GM19372 (cell line): Measurements from ENCODE around the gene DNMT3A.
A peak's percentile ranks its signal among the peaks of the same experiment; 100 is the strongest.

Experiments
- ATAC-seq: cut with Tn5 transposase; IDR thresholded peaks from one replicate; pipeline ENCODE4 v1.9.1; 2021; ENCODE audit warnings: mild to moderate bottlenecking, low read depth, moderate library complexity; ENCODE audit not compliant: unreplicated experiment

DNMT3A gene

GRCh38 chr2:25328152-25329085 is 13.3 kb downstream of the DNMT3A start:
- ATAC-seq, result no peak

GRCh38 chr2:25326326-25327013 is 15.3 kb downstream of the DNMT3A start:
- ATAC-seq, result no peak

DNA sequence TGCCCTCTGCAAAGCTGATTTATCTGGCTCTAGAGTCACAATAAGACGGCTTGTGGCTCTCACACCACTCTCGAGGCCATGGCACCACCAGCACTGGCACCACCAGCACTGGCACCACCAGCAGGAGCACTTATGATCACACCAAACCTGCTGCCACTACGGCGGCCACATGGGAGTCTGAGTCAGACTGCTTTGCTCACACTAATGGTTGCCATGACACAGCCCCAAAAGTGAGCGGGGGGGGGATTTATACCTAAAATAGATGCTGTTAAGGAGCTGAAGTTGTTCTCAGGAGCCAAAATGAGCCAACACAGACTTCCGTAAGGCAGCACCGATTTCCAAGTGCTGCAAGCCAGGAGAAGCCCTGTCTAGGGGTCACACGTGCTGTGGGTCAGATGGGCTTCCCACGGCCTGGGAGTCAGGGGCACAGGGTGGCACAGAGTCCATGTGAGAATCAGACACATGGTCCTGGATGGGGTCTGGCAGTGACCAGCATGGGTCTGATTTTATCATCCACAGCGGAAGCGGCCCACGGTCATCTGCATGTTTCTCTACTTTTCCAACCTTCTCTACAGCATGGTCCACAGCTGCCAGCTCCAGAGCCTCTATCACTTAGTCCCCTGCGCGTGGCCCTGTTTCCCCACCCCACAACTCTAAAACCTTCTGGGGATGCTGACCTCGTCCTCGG is 16.7 kb downstream of the DNMT3A start:
- ATAC-seq, result no peak

DNA sequence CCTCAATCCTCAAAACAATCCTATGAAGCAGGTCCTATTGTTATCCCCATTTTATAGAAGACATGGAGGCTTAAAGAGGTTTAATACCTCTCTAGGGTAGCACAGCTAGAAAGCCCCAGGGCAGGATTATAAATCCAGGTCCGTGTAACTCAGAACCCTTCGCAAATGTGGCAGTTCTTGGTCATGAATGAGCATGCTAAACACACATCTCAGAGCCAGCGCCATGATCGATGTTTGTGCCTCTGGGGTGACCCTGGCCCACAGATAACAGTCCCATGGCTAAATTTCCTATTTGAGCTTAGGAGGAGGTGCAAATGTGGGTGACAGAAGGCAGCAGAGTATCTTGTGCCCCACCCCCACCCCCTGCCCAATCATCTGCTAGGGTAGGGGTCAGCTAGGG is 17.5 kb downstream of the DNMT3A start:
- no peak for ATAC-seq

DNA sequence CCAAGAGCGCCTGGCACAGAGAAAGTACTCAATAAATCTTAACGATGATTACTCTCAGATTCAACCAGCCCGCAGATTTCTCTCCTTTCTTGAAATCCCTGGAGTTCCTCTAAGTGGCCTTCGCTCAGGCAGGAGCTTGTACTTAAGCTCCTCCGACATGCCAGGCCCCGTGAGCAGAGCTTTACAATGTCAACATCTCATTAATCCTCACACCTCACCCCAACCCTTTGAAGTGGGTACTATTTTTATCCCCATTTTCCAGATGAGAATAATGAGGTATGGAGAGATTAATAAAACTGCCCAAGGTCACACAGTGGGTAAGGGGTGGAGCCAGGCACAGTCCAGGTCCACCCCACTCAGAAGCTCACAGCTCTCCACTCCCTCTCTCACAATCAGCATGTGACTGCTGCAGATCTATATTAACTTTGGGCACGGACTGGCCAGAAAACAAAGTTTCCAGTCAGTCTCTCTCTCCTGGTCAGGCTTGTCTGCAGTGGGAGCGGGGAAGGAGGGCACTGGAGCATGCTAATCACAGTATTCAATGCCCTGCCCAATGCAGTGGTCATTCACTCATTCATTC is 18.0 kb downstream of the DNMT3A start:
- ATAC-seq, result no peak

GRCh38 chr2:25323042-25323514 is 18.6 kb downstream of the DNMT3A start:
- no peak for ATAC-seq

GRCh38 chr2:25322312-25322711 is 19.4 kb downstream of the DNMT3A start:
- ATAC-seq, result no peak

DNA sequence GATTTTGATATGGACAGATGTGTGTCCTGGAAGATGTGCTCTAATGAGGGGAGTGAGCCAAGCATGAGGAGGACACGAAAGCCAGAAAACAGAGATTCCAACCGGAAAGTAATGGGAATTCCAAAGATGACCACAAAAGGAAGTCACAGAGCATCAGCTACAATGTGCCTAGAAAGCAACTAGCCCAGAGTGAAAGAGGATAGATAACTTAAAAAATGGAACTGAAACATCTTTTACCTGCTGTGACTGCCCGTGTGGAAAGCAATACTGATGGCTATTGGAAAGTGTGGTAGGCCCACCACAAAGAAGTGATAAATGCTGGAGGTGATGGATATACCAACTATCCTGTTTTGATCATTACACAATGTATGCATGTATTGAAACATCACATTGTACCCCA is 21.6 kb downstream of the DNMT3A start:
- ATAC-seq, result no peak

DNA sequence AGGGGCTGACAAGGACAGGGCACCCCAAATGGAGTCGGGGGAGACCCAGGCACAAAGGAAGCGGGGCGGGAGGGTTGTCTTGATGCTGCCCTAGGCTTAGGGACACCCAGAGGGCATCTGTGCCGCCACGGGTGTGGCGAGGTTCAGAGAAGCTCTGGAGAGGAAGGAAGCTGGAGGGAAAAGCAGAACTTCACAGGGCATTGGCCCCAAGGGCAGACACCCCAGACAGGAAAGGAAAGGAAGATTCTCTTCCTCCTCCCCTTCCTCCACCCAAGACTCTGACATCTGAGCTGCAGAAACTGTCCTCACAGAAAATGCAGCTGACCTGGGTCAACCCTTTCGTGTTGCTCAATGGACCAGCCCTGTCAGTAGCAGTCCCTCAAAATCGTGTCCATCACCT is 25.6 kb downstream of the DNMT3A start:
- no peak for ATAC-seq

DNA sequence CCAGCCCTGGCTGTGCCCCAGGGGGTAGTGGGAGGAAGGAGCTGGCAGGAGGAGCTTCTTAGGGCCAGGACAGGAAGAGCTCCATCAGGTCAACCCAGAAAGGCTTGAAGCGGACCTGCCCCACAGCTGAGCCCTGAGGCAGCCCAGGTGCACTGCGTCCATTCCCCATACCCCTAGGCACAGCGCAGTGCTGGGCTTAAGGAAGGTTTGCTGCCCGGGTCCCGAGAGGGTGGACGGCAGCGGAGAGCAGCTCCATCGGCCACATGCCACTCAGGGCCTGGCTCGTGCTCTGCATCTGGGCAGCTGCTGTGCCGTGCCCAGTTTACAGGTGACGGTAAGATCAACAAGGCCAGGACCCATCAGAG is 26.4 kb downstream of the DNMT3A start:
- ATAC-seq, result no peak

DNA sequence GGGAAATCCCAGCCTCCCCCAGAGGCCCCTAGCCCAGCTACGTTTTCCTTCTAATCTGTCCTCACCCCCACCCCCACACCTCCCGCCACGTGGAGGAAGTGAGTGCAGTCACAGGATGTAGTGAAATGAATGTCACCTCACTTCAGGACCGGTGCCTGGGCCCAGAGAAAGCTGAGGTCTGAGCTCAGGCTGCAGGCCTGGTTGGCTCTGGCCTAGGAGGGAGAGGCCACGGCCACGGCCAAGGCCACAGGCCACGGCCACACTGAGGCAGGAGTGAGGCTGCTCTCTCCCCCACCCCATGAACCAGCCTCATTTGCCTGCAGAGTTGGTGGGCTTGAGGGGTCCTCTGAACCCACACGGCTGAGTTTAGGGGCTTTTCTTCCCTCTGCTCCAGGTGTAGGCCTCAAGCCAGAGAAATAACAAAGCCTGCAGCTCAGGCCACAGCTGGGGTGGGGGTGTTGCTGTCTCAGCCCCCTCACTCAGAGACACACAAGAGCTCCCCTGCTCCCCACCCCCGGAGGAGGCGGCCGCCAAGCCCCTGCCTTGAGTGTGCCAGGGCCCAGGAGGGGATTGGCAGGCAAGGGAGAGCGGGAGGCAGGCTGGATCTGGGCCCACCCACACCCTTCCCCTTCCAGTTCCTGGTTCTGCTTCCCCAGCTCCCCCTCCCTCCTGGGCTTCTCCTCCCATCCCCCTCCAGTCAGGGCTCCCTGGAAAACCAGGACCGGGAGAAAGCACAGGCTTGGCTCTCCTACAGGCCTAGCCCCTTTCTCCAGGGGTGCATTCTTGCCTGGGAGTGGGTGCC is 27.0 kb downstream of the DNMT3A start:
- ATAC-seq, result peak; percentile 68

DNA sequence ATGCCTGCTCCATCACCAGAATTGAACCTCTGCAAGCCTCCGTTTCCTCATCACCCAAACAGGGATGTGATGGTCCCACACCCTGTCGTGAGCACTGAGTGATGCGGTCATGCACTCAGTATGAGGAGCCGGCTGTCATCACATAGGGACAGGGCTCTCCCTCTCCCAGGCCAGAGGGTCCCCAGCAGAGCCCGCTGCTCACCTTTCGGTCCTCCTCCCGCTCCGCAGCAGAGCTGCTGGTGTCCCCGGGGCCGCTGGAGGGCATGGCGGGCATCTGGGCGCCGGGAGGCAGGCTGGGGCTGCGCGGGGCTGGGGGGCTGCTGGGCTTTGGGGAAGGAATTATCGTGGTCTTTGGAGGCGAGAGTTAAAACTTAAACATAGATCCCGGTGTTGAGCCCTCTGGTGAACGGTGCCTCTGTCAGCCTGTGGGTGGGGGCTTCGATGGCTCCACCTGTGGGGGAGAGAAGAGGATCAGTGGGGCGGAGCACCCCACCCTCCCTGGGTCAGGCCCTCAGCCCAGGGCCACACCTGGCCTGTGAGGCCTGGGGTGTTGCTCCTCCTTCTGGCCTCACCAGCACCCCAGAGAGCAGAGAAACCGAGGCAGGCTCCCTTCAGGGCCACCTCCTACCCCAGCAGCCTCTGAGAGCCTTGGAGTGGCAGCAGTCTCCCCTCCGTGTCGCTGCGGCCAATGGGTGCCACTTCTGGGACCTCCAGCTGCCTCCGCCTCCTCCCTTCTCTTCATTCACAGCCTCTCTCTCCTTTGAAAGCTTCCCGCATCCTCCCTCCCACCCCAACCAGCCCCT is 27.8 kb downstream of the DNMT3A start:
- no peak for ATAC-seq

DNA sequence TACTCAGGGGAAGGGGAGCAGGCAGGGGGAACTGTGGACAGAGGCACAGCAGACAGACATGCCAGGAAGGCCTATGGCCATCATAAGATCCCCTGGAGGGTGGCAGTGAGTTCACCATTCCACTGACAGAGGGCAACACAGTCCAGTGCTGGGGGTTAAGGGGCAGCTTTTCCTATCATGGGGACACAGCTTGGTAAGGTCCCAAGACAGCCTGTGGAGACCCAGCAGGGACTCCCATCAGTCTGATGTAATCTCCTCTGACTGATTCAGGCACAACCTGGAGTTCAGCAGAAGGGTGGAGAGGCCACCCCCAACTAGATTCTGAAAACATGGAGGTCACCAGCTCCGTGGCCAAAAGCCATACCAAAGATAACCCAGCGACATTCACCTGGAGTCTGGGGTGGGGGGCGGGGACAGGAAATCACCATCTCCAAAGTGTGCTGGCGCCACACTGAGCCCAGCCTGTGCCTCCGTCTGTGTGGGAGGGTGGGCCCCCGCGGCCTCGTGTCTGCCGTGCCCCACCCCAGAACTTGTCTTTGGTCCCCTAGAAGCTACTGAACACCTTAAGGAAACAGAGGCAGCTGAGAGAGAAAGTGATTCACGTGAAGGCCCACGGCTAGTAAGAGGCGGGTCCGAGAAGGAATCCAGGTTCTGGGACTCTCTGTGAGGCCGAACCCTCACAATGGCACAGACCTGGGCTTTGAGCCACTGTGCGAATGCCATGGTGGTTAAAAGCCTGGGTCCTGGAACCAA is 28.6 kb downstream of the DNMT3A start:
- no peak for ATAC-seq

- ATAC-seq, result no peak
Observed at GRCh38 chr2:25311865-25312575, 29.7 kb downstream of the DNMT3A start.

DNA sequence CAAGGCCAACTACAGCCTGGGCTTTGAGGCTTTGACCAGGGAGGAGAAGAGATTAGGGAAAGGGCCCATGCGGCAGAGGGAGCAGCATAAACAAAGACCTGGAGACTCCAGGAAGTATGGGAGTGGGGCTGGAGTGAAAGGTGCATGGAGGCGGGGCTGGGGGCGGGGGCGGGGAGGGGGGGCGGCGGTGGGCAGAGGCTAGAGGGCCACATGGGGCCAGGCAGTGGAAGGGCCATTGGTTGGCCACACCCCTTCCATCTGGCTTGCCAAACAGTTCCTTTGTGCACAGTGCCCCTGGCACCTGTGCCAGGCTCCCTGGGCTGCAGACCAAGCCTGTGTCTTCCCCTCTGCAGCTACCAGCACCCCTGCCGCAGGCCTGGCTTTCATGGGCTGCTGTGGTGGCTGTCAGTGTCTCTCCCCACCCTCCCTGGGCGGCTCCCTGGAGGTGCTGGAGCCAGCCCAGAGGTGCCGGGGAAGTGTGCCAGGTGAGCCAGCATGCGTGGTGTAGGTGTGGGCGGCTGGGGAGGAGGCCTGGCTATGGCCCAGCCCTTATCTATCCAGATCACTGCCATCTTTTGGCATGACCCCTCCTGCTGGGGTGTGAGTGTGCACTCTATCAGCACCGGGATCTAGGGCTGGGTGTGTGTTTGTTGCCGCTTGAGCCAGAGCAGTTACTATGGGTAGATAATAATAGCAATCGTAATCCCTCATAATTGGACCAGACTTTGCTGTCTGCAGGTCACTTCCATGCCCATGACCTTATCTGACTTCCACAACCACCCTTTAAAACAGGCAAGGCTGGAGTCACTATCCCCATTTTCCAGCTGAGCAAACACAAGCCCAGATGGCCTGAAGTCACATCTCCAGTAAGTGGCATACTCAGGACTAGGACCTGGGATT is 30.5 kb downstream of the DNMT3A start:
- ATAC-seq, result no peak

DNA sequence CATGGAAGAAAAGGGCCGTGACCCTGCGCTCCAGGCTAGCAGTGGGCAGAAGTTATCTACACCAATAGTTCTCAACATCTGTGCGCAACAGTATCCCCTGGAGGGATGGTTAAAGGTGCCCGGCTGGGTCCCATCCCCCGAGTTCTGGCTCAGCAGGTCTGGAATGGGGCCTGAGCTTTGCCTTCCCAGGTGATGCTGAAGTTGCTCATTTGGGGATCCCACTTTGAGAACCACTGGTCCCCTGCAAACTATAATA is 31.1 kb downstream of the DNMT3A start:
- ATAC-seq, result no peak

DNA sequence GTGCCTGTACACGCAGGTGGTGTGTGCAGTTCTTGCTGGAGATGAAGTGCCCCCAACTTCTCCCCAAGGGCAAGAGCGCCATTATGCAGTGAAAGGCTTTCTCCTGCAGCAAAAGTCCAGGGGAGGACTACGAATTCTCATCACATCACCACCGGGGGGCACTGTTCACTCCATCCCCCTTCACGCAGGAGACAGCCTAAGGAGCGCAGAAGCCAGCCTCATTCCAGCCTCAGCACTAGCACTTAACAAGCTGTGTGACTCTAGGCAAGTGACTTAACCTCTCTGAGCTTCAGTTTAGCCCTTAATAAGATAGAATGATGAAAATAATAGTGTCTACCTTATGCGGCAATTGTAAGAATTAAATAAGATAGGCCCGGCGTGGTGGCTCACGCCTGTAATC is 32.3 kb downstream of the DNMT3A start:
- ATAC-seq, result no peak
